Fibroblast of peridontal ligament (primary cell): ENCODE data around the gene ABHD17C.
A peak's percentile ranks its signal among the peaks of the same experiment; 100 is the strongest.
"Not testable (repeated sequence)": the region's sequence is repeated elsewhere in the genome, so short reads cannot be mapped to it uniquely, and the experiment has no call there.

Experiments used
- DNase-seq: peaks from one replicate; pipeline ENCODE4 v3.0.0-alpha.2; 2010; ENCODE audit errors: extremely low read depth

The ABHD17C gene

DNA sequence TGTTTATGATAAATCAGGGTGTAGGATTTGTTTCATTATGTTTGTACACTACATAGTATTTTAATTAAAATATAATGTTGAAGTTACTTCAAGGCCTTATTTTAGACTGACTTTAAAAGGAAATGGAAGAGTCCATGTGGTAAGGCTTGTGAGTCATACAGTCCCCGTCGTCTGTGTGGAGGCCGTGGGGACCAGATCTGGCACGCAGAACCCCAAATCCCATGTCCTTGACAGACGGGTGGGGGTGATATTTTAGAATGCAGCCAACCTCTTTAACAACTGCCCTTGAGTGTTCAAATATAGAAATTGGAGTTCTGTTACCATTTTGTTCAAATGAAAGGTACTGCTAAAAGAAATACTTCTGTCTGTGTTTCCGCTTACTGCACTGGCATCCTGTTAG lies 35.8 kb downstream of the ABHD17C start:
- DNase-seq, result no peak

DNA sequence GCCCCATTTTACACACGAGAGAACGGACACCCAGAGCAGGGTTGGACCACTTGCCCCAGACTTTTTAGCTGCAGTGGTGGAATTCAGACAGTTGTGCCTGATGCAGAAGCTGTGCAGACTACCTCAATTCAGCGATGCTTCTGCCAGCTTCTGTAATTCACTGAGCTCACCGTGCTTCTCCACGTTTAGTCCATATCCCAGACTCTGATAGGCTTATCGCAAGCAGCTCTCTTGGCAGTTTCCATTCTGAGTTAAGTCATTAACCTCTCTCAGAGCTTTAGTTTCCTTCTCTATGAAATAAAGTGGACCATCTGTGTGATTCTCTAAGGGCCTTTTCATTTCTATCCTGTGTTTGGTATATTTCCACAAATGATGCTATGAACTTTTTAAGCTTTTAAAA lies 37.1 kb downstream of the ABHD17C start:
- DNase-seq, result no peak

DNA sequence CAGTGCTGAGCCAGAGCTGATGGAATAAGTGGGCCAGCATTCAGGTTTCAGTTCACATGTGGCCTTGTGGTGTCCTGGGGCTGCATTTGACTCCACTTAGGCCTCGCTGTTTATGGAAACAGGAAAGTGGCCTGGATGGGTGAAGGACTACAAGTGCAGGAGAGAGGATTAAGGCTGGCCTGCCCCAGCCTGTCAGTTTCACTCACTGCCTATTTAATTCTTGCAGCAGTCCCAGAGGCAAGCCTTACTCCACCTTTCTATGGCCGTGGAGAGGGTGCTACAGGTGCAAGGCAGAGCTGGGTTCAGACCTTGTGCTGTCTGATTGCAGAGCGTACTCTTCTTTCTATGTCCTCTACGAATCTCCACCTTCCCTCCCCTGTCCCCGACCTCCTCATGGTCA lies 37.7 kb downstream of the ABHD17C start:
- no peak for DNase-seq

- no peak for DNase-seq
Measured at GRCh38 chr15:80733460-80733859, 38.4 kb downstream of the ABHD17C start.

- no peak for DNase-seq
Measured at GRCh38 chr15:80735344-80735743, 40.2 kb downstream of the ABHD17C start.

GRCh38 chr15:80736560-80736959 lies 41.5 kb downstream of the ABHD17C start:
- no peak for DNase-seq

- DNase-seq, result no peak
Measured at GRCh38 chr15:80739919-80740318, 44.8 kb downstream of the ABHD17C start.

GRCh38 chr15:80742081-80742480 lies 47.0 kb downstream of the ABHD17C start:
- no peak for DNase-seq

- DNase-seq, result peak; percentile 52
Measured at GRCh38 chr15:80743189-80743833, 48.2 kb downstream of the ABHD17C start.

GRCh38 chr15:80744415-80744814 lies 49.3 kb downstream of the ABHD17C start:
- no peak for DNase-seq

DNA sequence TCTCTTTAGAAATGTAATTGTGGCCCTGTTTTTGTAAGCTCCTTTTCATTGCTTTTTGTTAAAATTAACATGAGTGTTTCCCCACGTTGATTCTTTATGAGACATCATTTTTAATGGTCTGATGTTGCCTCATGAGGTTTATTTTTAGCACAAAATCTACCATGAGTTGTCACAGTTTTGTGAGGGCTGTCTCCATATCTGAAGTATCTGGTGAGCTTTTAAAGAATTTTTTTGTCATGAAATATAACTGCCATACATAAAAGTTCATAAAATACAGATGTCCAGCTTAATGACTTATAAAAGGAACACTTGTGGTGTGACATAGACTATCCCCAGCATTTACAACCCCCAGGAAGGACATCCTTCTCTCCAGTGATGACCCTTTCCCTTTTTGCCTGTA lies 49.7 kb downstream of the ABHD17C start:
- DNase-seq, result peak; percentile 63

DNA sequence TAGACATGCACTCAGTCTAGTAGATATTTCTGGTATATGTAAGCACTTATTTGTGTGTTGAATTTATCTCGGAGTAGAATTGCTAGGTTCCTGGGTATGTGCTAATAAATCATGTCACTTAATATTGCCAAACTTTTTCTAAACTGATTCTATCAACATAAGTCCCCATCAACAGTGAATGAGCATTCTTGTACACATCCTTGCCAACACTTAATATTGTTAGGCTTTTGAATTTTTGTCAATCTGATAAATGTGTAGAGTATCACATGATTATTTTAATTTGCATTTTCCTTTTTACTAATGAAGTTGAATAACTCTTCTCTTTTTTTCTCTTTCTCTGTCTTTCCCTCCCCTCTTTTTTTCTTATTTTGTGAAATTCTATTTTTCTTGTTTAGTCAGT lies 50.8 kb downstream of the ABHD17C start:
- no peak for DNase-seq

- no peak for DNase-seq
Measured at GRCh38 chr15:80747317-80748053, 52.4 kb downstream of the ABHD17C start.

DNA sequence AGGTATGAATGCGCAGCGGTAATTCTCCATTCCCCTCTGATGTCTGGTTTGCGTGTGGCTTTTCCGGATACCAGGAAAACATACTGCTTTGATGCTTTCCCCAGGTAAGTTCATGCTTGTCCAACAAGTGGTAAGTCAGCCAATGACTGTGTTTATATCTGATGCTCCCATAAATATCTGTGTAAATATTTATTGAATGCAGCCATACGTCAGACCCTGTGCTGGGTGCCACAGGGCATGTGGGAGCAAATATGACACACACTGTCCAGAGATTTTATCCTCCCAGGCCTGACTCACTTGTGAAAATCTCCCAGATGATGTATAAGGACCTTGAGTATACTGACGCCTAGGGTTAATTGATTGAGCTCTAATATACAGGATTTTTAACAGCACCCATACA lies 54.5 kb downstream of the ABHD17C start:
- no peak for DNase-seq

GRCh38 chr15:80750575-80750974 lies 55.5 kb downstream of the ABHD17C start:
- DNase-seq, result no peak

DNA sequence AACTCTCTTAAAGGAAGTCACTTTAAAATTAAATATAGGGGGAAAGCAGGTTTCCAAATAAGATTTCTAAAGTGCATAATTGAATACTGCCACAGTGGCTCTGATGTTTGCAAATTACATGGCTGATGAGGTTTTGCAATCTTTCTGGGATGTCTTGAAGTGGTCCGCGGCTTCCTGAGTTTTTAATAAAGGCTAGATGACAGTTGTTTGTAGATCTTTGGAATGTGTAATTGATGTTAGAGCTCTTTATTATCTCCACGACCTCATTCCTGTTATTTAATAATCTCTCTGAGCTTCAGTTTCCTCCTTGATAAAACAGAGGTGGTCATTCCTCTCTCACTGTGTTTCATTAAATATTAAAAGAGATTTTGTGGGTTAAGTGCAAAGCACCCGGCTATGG lies 57.1 kb downstream of the ABHD17C start:
- DNase-seq, result no peak

GRCh38 chr15:80753161-80753560 lies 58.1 kb downstream of the ABHD17C start:
- DNase-seq, result no peak

DNA sequence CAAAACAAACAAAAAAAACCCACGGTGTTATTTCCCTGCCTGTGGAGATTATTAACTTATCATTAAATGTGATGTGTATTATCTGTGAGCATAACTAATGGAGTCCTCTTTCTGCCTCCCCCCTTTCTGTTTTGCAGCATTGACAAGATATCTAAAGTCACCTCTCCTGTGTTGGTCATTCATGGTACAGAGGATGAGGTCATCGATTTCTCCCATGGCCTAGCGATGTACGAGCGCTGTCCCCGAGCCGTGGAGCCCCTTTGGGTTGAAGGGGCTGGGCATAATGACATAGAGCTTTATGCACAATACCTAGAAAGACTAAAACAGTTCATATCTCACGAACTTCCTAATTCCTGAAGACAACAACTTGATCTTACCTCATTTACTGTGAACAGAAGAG lies 58.9 kb downstream of the ABHD17C start:
- DNase-seq, result no peak

GRCh38 chr15:80755885-80756284 lies 60.8 kb downstream of the ABHD17C start:
- no peak for DNase-seq

DNA sequence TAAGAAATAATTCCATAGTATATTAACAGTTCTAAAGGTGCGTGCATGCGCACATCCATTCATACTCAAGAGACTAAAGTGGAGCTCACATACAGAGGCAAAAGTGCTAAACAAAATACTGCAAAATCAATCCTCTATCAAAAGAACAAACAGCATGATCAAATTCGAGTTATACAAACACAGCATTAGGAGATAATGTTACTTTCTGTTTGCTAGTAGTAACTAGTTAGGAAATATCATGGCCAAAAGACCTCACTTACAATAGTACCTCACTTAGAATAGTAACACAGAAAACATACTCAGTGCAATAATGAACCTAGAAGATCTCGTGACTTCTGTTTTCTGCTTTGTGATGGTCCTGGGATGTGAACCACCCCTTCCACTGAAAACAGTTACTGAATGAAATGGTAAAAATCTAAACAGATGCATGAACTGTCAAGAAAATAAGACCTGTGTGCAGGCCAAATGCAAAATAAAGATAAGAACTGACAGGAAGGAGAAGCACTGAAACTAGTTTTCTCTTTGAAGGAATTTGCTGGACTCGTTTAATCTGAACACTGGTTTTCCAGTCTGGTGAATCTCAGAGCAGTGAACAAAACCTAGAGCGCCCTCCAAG lies 63.1 kb downstream of the ABHD17C start:
- no peak for DNase-seq

GRCh38 chr15:80760960-80761359 lies 65.8 kb downstream of the ABHD17C start:
- DNase-seq, result no peak

GRCh38 chr15:80761754-80762153 lies 66.6 kb downstream of the ABHD17C start:
- no peak for DNase-seq

DNA sequence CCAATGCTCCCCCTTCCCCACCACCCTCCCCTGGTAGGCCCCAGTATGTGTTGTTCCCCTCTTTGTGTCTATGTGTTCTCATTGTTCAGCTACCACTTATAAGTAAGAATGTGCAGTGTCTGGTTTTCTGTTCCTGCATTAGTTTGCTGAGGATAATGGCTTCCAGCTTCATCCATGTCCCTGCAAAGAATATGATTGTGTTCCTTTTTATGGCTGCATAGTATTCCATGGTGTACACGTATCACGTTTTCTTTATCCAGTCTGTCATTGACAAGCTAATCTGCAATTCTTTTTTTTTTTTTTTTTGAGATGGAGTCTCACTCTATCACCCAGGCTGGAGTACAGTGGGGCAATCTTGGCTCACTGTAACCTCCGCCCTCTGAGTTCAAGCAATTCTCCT lies 68.1 kb downstream of the ABHD17C start:
- not testable (repeated sequence) for DNase-seq
